CD4-positive, alpha-beta T cell treated with Interleukin-10 for 1 hour (primary cell): Measurements from ENCODE around the gene TESPA1.
"Not testable (repeated sequence)": the region's sequence is repeated elsewhere in the genome, so short reads cannot be mapped to it uniquely, and the experiment has no call there.

Experiments used
- DNase-seq: peaks from one replicate; pipeline ENCODE4 v3.0.0-alpha.2; 2020

The TESPA1 gene

GRCh38 chr12:54984658-54985376 lies at the start of gene TESPA1:
Gene TESPA1 (minus strand): TSS chr12:54984762. CDS start chr12:54974562, 10,200 bp downstream.
- peak; percentile 91 for DNase-seq

GRCh38 chr12:55034218-55034617 lies 49.7 kb upstream of the TESPA1 start:
- DNase-seq = no peak

DNA sequence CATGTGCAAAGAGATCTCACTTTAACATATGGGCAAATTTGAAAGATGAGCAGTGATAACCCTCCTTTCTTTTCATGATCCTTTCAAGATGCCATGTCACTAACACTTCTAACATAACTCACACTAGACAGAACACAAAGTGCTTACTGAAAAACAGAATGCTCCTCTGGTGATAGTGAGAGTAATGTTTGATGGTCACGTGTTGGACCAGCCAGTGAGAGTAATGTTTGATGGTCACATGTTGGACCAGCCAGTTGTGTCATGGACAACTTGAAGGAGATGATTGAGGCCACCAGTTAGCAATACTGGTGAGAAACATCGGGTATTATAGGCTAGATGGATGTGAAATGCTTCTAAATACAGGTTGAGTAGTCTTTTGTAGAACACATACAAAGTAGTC lies 40.9 kb upstream of the TESPA1 start:
- no peak for DNase-seq

GRCh38 chr12:55024575-55024974 lies 40.0 kb upstream of the TESPA1 start:
- no peak for DNase-seq

DNA sequence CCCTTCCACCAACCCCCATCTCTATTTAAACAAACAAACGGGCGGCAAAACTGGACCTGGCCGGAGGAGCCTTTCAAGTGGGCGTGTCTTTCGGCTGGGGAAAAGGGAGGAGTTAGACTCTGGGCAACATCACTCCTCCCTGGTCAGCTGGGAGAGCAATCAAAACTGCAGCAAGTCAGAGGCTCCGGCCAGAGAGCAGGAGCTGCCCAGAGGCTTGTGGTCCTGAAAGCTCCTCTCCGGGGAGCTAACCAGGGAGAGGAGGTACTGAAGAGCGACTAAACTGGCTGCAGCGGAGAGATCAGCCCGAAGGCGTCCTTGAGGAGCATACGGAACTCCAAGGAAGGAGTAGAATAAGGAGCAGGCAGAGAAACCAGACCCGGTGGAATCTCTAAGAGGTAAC lies 35.2 kb upstream of the TESPA1 start, which contains the start of gene NEUROD4:
NEUROD4 (plus strand) TSS at position 191 of the 400 bp plus-strand sequence. CDS start 6,466 bp downstream, outside the sequence.
- DNase-seq = peak; percentile 18

- no peak for DNase-seq
These were observed 32.9 kb upstream of the TESPA1 start for GRCh38 chr12:55017416-55017925.

GRCh38 chr12:55008944-55009585 lies 24.5 kb upstream of the TESPA1 start:
- DNase-seq = no peak

DNA sequence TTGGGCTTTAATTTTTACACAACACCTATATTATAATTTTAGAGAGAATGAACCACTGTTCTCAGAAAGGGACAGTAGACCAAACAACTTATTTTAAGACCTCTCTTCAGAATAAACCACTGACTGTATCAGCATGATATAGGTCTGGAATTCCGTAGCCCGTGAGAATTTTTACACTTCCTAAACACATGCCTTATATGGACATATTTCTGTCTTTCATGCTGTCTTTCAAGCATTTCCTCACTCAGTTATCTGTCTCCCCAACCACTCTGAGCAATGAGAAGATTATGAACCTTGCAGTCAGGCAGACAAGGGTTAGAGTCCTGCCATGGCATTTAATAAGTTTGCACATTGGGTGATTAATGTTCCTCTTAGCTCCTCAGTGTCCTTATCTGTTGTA lies 17.8 kb upstream of the TESPA1 start:
- no peak for DNase-seq

GRCh38 chr12:55001198-55001868 lies 16.8 kb upstream of the TESPA1 start:
- DNase-seq = no peak

- no peak for DNase-seq
These were observed 14.5 kb upstream of the TESPA1 start for GRCh38 chr12:54998958-54999510.

- DNase-seq = no peak
These were observed 13.5 kb upstream of the TESPA1 start for GRCh38 chr12:54997929-54998522.

DNA sequence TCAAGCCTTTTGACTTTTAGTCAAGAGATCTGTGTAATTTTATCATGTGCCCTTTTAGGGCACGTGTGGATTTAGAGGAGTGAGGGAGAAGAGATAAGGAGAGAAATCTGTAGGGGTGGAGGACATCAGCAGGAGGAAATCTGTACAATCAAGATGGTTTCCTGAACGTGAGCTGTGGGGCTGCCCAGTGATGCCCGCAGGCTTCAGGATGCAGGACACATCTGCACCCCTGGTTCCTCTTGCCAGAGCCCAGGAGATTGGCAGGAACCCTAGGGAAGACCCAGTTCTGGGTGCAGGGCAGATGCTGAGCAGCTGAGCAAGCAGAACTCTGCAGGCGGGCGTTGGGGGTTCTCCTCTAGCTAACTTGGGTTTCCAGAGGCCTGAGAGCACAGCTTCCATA lies 11.6 kb upstream of the TESPA1 start:
- no peak for DNase-seq

DNA sequence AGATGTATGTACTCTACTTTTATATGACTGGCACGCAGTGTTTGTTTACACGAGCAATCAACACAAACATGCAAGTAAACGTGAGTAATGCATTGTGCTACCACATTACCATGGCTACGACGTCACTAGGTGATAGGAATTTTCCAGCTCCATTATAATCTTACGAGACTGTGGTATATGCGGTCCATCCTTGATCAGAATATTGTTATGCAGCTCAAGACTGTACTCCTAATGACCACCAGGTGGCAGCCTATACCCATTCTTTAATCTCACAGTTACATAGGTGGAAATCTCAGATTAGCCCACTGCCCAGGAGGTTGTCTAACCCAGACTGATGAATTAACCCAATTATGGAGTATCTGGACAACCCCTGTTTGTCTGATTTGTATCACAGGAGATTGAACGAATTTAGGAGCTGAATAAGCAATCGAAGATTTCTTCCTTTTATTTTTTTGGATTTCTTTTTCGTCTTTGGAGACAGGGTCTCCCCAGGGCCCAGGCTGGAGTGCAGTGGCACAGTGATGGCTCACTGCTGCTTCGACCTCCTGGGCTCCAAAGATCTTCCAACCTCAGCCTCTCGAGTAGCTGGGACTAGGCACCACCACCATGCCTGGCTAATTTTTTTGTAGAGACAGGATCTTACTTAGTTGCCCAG lies 8.7 kb upstream of the TESPA1 start:
- peak; percentile 81 for DNase-seq

- DNase-seq = no peak
These were observed 7.4 kb upstream of the TESPA1 start for GRCh38 chr12:54991991-54992375.

DNA sequence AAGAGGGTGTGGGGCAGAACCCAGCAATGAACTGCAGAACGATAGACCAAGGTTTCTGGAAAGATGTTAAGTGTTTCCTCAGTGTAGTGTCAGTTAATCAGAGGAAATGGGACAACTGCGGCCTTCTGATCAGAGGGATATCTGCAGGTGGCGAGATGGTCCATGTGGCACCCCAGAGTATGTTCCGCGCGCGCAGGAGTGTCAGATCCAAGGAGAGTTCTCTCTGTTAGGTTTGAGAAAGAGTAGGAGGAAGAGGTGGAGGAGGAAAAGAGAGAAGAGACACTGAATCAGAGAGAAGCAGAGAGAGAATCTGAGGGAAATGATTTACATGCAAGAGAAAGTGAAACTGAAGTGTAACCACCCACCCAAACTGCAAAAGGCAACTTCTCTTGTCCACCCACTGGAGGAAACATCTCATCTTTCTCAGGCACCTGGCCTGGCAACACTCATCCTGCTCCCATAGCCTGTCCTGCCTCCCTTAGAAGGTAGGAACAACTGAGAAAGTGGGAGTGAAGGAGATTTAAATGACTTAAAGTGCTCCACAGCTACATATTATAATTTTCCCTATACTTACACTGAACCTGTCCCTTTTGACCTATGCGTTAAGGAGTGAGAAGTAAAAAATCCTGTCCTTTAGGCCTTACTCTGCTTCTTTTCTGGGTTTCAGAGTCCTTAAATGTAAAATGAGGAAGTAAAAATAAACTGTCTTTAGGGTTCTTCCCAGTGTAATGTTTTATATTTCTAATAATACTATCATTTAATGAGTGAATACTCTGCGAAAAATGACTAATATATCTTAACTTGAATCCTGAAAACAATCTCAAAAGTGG lies 6.8 kb upstream of the TESPA1 start:
- DNase-seq = peak; percentile 54

GRCh38 chr12:54989829-54990228 lies 5.3 kb upstream of the TESPA1 start:
- no peak for DNase-seq

DNA sequence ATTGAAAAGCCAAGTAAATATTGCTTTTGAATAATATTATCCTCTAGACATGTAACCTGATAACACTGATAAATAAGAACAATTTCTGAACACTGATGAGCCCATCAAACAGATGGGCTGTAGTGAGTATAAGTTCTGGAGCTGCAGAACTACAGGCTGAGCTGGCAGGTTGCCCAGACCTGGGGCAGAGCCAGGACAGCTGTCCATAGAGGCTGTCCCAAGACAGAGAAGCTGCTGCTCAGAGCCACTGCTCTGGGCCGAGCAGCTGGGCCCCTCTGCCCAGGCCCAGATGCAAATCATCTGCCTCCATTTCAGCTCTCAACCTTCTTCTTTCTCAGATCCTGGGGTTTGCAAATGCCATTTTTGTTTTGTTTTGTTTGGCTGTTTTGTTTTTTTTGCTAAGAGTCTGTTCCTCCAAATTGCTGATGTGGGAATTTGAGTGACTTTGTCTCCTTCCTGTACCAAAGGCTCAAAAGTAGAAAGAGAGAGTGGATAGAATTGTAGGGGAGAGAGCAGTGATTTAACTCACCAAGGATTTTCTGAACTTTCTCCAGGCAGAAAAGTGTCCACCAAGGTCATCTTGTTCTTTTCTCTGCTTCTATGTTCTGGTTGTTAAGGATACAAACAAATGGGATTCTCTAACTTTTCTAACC lies 4.0 kb upstream of the TESPA1 start:
- DNase-seq = no peak

DNA sequence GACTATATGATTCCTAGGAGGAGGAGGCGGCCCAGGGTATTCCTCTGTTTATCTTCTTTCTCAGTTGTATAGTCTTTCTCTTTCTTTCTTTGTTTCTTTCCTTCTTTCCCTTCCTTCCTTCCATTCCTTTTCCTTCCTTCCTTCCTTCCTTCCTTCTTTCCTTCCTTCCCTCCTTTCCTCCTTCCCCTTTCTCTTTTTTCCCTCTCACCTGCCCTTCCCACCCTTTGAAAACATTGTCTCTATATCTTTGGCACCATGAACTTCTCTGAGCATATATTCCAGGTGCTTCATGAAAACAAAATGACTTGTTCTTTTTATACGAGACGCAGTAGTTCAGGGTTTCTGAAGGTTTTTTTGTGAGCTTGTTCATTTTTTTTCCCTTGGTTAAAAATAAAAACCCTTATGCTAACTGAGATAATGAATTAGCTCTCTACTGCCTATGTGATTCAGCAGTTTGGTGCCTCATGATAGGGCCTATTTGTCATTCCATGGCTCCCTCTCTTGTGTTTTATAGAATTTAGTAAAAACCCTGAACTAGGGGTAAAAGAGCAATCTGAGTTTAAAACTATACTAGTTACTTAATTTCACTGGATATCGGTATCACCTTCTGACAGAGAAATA lies 3.2 kb upstream of the TESPA1 start:
- no peak for DNase-seq

- not testable (repeated sequence) for DNase-seq
These were observed 2.2 kb upstream of the TESPA1 start for GRCh38 chr12:54986773-54987172.

- peak; percentile 57 for DNase-seq
These were observed 943 bp downstream of the TESPA1 start for GRCh38 chr12:54983536-54984101.
